Measurements from ENCODE around the gene ZNF74.

Gene ZNF74

DNA sequence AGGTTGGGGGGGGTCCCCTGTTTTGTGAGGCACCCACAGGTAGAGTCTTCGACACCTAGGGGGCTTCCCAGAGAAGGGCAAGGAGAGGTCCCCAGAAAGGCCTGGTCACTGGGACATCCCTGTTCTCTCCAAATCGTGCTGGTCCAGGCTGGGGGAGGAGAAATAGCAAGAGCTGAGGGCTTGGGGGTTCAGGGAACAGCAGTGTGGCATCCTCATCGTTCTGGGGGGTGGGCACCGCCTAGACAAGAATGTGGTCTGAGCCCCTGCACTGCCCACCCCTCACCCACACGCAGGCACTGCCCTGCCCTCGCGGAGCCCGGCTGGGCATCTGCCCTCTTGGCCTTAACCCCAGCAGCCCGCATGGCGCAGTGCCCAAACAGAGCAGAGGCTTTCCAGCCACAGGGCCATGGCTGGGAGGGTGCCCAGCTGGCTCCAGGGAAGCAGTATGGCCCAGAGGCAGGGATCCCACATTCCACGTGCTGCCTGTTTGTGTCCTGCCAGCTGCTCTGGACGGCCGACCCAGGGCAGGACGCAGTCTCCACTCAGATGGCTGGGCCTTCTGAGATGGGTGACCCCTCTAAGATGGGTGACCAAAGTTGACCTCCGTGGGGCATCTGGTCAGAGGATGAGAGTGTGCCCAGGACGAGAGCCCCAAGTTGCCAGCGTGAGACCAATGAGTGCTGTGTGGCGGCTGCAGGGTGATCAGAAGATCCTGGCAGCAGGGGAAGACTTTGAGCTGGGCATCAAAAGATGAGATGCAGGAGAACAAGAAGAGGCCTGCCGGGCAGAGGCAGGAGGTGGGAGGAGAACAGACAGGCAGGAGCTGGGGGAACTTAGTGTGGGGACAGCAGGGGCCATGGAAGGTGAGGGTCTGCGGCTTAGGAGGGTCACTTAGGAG lies 29.3 kb downstream of the ZNF74 start:
- Histone ChIP-seq H3K9me3 (ENCODE audit: insufficient read depth, low read depth, low read length) (no peaks in the 10 kb centered on the region), H3K27me3 (ENCODE audit: insufficient read depth, low read length) (peaks cover 24% of the 10 kb centered on the region), H3K36me3 (ENCODE audit: insufficient read depth, low read length) (no peaks in the 10 kb centered on the region), H3K4me1 (ENCODE audit: insufficient read depth, low read length) (0 out of 2 replicates have a peak, but pooled peaks cover 5% of the 10 kb centered on the region), H3K9ac (ENCODE audit: low read depth, low read length) (no peak overlapping the region), H3K27ac (ENCODE audit: low read depth, low read length) (no peak overlapping the region), H3K4me3 (ENCODE audit: low read length) (no peak overlapping the region)
- WGBS, result 90% methylated on average over 20 of the region's 20 CpGs

DNA sequence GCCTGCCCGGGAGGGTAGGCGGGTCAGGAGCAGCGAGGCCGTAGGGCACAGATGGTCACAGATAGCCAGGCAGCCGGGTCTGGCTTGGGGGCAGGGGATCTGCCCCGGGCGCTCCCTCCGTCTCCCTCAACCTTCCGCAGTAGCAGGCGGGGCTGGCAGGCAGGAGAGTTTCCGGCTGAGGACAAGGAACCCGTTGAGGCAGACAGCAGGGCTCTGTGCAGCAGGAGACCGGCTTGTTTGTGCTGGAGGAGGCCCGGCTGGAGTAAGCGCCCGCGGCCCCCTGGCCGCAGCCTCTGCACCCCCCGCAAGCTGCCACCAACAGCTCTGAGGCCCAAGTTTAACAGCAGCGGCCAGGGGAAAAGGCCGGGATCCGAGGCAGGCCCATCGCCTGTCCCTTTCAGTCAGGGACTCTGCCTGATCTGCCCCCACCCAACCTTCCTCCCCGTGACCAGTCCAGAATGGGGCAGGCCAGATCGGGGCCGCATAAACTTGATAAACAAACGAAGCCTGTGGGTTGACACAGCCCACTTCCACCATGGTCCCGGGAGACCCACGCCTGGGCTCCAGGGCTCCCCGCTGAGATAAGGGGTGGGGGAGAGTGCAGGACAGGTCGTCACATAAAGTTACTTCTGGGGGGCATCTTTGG lies 30.1 kb downstream of the ZNF74 start:
- H3K27me3 ChIP-seq (ENCODE audit: insufficient read depth, low read length), result peaks cover 24% of the 10 kb centered on the region
- H3K27ac ChIP-seq (ENCODE audit: low read depth, low read length), result 0 out of 2 replicates have a peak overlapping the region, but pooled peaks have one; percentile 2
- H3K4me1 ChIP-seq (ENCODE audit: insufficient read depth, low read length), result 0 out of 2 replicates have a peak, but pooled peaks cover 5% of the 10 kb centered on the region
- no peak overlapping the region for H3K9ac ChIP-seq (ENCODE audit: low read depth, low read length)
- 70% methylated on average over 31 of the region's 31 CpGs for WGBS
- H3K4me3 ChIP-seq (ENCODE audit: low read length), result no peak overlapping the region
- H3K36me3 ChIP-seq (ENCODE audit: insufficient read depth, low read length), result no peaks in the 10 kb centered on the region
- no peaks in the 10 kb centered on the region for H3K9me3 ChIP-seq (ENCODE audit: insufficient read depth, low read depth, low read length)

DNA sequence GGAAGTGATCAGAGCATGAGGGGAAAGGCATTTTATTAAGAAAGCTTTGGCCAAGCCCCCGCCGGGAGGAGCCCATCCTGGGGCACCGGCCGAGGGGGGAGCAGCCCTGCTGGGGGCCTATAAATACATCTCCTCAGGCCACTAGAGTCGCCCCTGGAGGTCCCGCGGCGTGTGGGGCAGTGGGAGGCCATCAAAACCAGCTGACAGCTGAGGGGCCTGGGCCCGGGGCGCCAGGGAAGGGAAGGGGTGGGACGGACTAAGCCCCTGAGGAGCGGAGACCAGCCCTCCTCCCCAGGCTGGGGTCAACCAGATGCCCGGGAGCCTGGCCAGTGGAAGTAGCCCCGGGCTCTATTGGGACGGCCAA lies 30.6 kb downstream of the ZNF74 start:
- H3K4me3 ChIP-seq (ENCODE audit: low read length), result no peak overlapping the region
- H3K27me3 ChIP-seq (ENCODE audit: insufficient read depth, low read length), result peaks cover 27% of the 10 kb centered on the region
- no peaks in the 10 kb centered on the region for H3K36me3 ChIP-seq (ENCODE audit: insufficient read depth, low read length)
- WGBS, result 90% methylated on average over 15 of the region's 15 CpGs
- H3K27ac ChIP-seq (ENCODE audit: low read depth, low read length), result no peak overlapping the region
- H3K9ac ChIP-seq (ENCODE audit: low read depth, low read length), result no peak overlapping the region
- H3K9me3 ChIP-seq (ENCODE audit: insufficient read depth, low read depth, low read length), result no peaks in the 10 kb centered on the region
- 0 out of 2 replicates have a peak, but pooled peaks cover 5% of the 10 kb centered on the region for H3K4me1 ChIP-seq (ENCODE audit: insufficient read depth, low read length)

DNA sequence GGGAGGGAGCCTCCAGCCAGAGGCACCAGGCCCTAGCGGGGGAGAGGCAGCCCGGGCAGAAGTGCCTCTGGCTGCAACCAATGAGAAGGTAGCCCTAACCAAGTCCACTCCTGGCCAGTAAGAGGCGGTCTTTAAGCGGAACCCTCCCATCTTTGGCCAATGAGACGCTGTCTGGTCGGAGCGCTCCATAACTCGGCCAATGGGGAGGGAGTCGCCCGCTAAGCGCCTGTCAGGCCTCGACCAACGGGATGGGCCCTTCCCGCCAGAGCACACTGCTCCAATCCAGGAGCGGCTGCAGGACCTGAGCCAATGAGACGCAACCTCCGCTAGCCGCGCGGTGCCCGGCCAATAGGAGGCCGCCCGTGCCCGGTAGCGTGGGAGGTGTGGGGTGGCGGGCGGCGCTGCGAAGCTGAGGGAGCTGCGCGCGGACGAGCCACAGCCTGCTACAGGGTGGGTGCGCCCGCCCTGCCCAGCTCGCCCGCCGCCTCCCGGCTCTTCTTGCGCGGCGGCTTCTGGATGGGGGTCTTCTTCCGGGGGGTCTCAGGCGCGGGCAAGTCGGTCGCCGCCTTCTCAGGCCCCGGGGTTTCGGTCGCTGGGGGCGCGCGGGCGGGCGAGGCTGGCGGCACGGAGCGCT lies 31.1 kb downstream of the ZNF74 start:
- Histone ChIP-seq H3K9ac (ENCODE audit: low read depth, low read length) (no peak overlapping the region), H3K4me3 (ENCODE audit: low read length) (no peak overlapping the region), H3K27me3 (ENCODE audit: insufficient read depth, low read length) (peaks cover 32% of the 10 kb centered on the region), H3K36me3 (ENCODE audit: insufficient read depth, low read length) (no peaks in the 10 kb centered on the region), H3K4me1 (ENCODE audit: insufficient read depth, low read length) (0 out of 2 replicates have a peak, but pooled peaks cover 5% of the 10 kb centered on the region), H3K9me3 (ENCODE audit: insufficient read depth, low read depth, low read length) (no peaks in the 10 kb centered on the region), H3K27ac (ENCODE audit: low read depth, low read length) (no peak overlapping the region)
- WGBS, result 95% methylated on average over 59 of the region's 59 CpGs

DNA sequence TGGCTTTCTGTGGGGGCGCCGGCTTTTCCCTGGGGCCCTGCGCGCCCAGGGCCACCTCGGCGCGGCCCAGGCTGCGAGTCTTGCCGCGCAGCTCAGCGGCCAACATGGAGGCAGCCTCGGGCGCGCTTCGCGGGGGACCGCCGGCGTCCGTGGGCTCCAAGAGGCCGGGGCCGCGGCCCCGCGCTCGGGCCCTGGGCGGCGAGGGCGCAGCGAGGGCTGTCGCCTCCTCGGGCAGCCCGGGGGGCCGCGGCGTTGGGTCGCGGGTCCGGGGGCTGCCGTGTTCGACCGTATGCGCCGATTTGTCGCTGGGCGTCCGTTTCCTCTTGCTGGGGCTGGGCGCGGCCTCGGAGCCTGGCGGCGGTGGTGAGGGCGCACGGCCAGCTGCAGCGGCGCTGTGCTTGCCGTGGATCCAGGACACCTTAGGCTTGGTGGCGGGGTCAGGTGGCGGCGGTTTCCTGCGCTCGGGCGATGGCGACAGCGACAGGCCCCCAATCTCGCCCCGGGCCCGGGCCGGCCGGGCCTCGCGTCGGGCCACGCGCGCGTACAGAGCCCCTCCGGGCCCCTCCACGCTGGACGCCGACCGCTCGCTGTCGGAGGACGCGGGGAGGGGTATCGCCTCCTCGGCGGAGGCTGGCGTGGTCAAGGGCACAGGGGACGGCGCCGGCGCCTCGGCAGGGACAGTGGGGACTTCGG lies 31.8 kb downstream of the ZNF74 start:
- Histone ChIP-seq H3K27ac (ENCODE audit: low read depth, low read length) (no peak overlapping the region), H3K4me3 (ENCODE audit: low read length) (no peak overlapping the region), H3K9me3 (ENCODE audit: insufficient read depth, low read depth, low read length) (no peaks in the 10 kb centered on the region), H3K36me3 (ENCODE audit: insufficient read depth, low read length) (no peaks in the 10 kb centered on the region), H3K9ac (ENCODE audit: low read depth, low read length) (no peak overlapping the region), H3K27me3 (ENCODE audit: insufficient read depth, low read length) (peaks cover 38% of the 10 kb centered on the region), H3K4me1 (ENCODE audit: insufficient read depth, low read length) (0 out of 2 replicates have a peak, but pooled peaks cover 5% of the 10 kb centered on the region)
- WGBS, result 97% methylated on average over 96 of the region's 96 CpGs

DNA sequence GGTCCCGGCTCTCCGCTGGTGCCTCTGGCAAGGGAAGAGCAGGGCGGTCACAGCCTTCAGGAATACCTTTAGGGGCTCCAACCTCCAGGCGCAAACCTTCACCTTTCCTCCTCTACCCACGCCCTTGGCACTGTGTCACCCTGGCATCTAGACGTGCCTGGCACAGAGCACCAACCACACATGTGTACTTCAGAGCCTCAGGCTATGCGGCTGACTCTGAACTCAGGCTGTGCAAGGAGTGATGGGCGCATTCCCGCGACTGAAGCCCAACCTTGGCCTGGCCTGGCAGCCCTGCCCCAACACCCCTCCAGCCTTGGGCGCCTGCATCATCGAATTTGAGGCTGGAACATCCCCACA lies 32.3 kb downstream of the ZNF74 start:
- no peaks in the 10 kb centered on the region for H3K36me3 ChIP-seq (ENCODE audit: insufficient read depth, low read length)
- no peak overlapping the region for H3K27ac ChIP-seq (ENCODE audit: low read depth, low read length)
- H3K4me1 ChIP-seq (ENCODE audit: insufficient read depth, low read length), result 0 out of 2 replicates have a peak, but pooled peaks cover 5% of the 10 kb centered on the region
- WGBS, result 95% methylated on average over 12 of the region's 12 CpGs
- H3K9me3 ChIP-seq (ENCODE audit: insufficient read depth, low read depth, low read length), result no peaks in the 10 kb centered on the region
- no peak overlapping the region for H3K4me3 ChIP-seq (ENCODE audit: low read length)
- peaks cover 44% of the 10 kb centered on the region for H3K27me3 ChIP-seq (ENCODE audit: insufficient read depth, low read length)
- H3K9ac ChIP-seq (ENCODE audit: low read depth, low read length), result no peak overlapping the region

DNA sequence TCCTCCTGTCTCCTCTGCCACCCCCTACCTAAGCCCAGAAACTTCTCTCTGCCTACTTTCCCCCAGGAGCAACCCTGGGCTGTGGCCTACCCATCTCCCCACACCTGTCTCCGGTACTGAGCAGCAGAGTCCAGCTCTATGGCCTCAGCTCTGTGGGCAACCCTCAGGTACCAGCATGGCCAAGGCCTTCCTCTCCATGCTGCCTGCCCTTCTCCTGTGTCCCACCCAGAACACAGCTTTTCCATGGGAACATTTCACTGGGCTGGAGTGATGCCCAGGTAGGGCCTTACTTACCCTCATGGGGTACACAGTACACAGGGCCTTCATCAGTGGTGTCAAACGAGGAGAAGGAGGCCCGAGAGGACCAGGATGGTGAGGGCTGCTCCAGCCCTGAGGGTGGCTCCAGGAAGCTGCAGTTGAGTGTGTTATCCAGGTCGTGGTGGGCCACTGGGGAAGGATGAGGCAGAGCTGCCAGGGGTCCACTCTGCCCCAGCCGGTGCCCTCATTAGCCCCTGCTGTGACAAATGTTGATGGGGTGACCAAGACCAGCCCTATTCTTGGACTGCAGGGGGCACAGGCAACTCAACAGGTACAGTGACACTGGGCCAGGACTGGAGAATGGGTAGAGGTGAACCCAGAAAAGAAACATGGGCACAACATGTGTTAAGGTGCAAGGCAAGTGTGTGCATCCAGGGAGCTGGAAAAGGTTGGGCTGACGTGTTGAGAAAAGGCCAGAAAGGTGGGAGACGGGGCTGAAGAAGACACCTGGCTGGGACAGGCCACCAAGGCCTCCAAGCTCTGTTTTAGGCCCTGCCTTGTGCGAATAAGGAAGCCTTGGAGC lies 33.4 kb downstream of the ZNF74 start:
- Histone ChIP-seq H3K36me3 (ENCODE audit: insufficient read depth, low read length) (no peaks in the 10 kb centered on the region), H3K9ac (ENCODE audit: low read depth, low read length) (no peak overlapping the region), H3K4me3 (ENCODE audit: low read length) (no peak overlapping the region), H3K27me3 (ENCODE audit: insufficient read depth, low read length) (peaks cover 54% of the 10 kb centered on the region), H3K4me1 (ENCODE audit: insufficient read depth, low read length) (0 out of 2 replicates have a peak, but pooled peaks cover 5% of the 10 kb centered on the region), H3K27ac (ENCODE audit: low read depth, low read length) (no peak overlapping the region), H3K9me3 (ENCODE audit: insufficient read depth, low read depth, low read length) (no peaks in the 10 kb centered on the region)
- WGBS, result 92% methylated on average over 8 of the region's 8 CpGs

DNA sequence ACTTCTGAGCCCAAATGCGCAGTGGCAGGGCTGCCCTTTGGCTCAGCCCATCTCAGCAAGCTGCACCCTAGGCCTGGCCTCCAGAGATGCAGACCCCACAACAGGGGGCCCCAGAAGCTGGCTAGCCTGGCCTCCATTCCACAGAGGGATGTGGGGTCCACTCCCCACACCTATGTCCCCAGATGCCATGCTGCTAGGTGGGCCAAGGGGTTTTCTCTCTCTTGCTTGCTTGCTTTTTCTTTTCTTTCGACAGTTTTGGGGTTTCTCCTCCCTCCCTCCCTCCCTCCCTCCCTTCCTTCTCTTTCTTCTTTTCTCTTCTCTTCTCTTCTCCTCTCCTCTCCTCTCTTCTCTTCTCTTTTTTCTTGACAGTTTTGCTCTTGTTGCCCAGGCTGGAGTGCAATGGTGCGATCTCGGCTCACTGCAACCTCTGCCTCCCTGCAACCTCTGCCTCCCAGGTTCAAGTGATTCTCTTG lies 34.0 kb downstream of the ZNF74 start:
- peaks cover 60% of the 10 kb centered on the region for H3K27me3 ChIP-seq (ENCODE audit: insufficient read depth, low read length)
- no peaks in the 10 kb centered on the region for H3K36me3 ChIP-seq (ENCODE audit: insufficient read depth, low read length)

DNA sequence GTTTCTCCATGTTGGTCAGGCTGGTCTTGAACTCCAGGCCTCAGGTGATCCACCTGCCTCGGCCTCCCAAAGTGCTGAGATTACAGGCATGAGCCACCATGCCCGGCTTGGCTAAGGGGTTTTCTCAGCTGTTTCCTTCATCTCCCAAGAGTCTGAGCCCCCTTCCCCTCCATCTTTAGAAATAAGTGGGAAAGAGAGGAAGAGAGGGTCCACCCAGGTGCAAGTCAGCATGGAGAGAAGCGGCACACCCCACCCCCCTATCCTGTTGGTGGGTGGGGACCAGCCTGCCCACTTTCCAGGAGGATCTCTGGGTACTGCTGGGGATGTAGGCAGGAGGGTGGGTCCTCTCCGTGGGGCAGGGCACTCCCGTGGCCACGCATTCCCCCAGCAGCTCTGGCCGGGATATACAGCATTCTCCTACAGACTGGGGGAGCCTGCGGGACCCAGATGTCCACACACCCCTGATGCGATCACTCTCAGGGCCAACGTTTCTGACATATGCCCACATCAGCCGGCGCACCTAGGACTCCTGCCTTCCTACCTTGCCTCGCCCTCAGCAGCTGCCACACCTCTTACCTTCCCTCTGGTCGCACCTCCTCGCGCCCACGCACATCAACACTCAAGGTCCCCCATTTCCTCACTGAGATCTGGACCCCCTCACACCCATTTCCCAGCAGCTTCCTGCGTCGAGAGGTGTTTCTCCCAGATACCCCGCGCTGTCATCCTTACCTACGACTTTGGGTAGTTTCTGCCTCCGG lies 34.7 kb downstream of the ZNF74 start:
- Histone ChIP-seq H3K27ac (ENCODE audit: low read depth, low read length) (no peak overlapping the region), H3K4me3 (ENCODE audit: low read length) (peak overlapping the region; percentile 38), H3K27me3 (ENCODE audit: insufficient read depth, low read length) (peaks cover 67% of the 10 kb centered on the region)

More for the DNA sequence above, 34.0 kb downstream of the ZNF74 start:
- H3K4me3 ChIP-seq (ENCODE audit: low read length), result no peak overlapping the region
- H3K9ac ChIP-seq (ENCODE audit: low read depth, low read length), result no peak overlapping the region
- H3K4me1 ChIP-seq (ENCODE audit: insufficient read depth, low read length), result 0 out of 2 replicates have a peak, but pooled peaks cover 5% of the 10 kb centered on the region
- 92% methylated on average over 4 of the region's 4 CpGs for whole genome bisulfite sequencing
- H3K27ac ChIP-seq (ENCODE audit: low read depth, low read length), result no peak overlapping the region
- no peaks in the 10 kb centered on the region for H3K9me3 ChIP-seq (ENCODE audit: insufficient read depth, low read depth, low read length)

More for the DNA sequence above, 34.7 kb downstream of the ZNF74 start:
- no peaks in the 10 kb centered on the region for H3K9me3 ChIP-seq (ENCODE audit: insufficient read depth, low read depth, low read length)
- H3K36me3 ChIP-seq (ENCODE audit: insufficient read depth, low read length), result no peaks in the 10 kb centered on the region
- 0 out of 2 replicates have a peak, but pooled peaks cover 5% of the 10 kb centered on the region for H3K4me1 ChIP-seq (ENCODE audit: insufficient read depth, low read length)
- H3K9ac ChIP-seq (ENCODE audit: low read depth, low read length), result no peak overlapping the region
- 76% methylated on average over 22 of the region's 23 CpGs for WGBS
